Astrocyte (in vitro differentiated cells and primary cell): ENCODE measurements around the gene DRGX. TPM values are rescaled to one million over a fixed set of nuclear protein-coding genes. Genes with fewer than 3 reads are reported as not detected.

Experiments used
- DNase-seq: peaks from one replicate; pipeline ENCODE4 v3.0.0-alpha.2; 2010; ENCODE audit warnings: low read depth
- FAIRE-seq: peaks from 2 replicates; lab custom pipeline; 2011; peaks lifted over from hg19 to GRCh38; lab: Jason Lieb, UNC
- H2AFZ ChIP-seq: 2 replicates; pipeline ENCODE4 v1.6.0; 2012; ENCODE audit warnings: low read depth, low read length, inconsistent platforms
- H3K27ac ChIP-seq: 2 replicates; pipeline ENCODE4 v1.5.1; 2011; ENCODE audit warnings: low read depth, low read length, inconsistent platforms
- H3K27me3 ChIP-seq: 2 replicates; pipeline ENCODE4 v1.6.0; 2011; ENCODE audit warnings: low read length, inconsistent platforms; ENCODE audit not compliant: insufficient read depth
- H3K36me3 ChIP-seq: 2 replicates; pipeline ENCODE4 v1.5.1; 2011; ENCODE audit warnings: low read length, inconsistent platforms; ENCODE audit not compliant: insufficient read depth
- H3K4me1 ChIP-seq: 2 replicates; pipeline ENCODE4 v1.5.1; 2011; ENCODE audit warnings: low read length, inconsistent platforms; ENCODE audit not compliant: insufficient read depth
- H3K4me2 ChIP-seq: 2 replicates; pipeline ENCODE4 v1.6.0; 2012; ENCODE audit warnings: low read length, inconsistent platforms
- H3K4me3 ChIP-seq: 2 replicates; pipeline ENCODE4 v1.5.1; 2011; ENCODE audit warnings: low read depth, mild to moderate bottlenecking, low read length, inconsistent platforms; ENCODE audit not compliant: insufficient read depth
- H3K79me2 ChIP-seq: 2 replicates; pipeline ENCODE4 v1.6.0; 2012; ENCODE audit warnings: mild to moderate bottlenecking, low read length, inconsistent platforms; ENCODE audit not compliant: insufficient read depth
- H3K9ac ChIP-seq: 2 replicates; pipeline ENCODE4 v1.6.0; 2012; ENCODE audit warnings: mild to moderate bottlenecking, low read length, inconsistent platforms
- H3K9me3 ChIP-seq: 2 replicates; pipeline ENCODE4 v1.5.1; 2012; ENCODE audit warnings: low read depth, mild to moderate bottlenecking, low read length, inconsistent platforms; ENCODE audit not compliant: insufficient read depth
- H4K20me1 ChIP-seq: 2 replicates; pipeline ENCODE4 v1.6.0; 2012; ENCODE audit warnings: low read length, inconsistent platforms; ENCODE audit not compliant: insufficient read depth
- H3K27ac Mint-ChIP-seq: one replicate; pipeline ENCODE4 v1.8.0; 2021; ENCODE audit warnings: mild to moderate bottlenecking, mixed read lengths; ENCODE audit not compliant: unreplicated experiment
- H3K27me3 Mint-ChIP-seq: one replicate; pipeline ENCODE4 v1.8.0; 2021; ENCODE audit warnings: low read depth, mixed read lengths; ENCODE audit not compliant: unreplicated experiment
- H3K36me3 Mint-ChIP-seq: one replicate; pipeline ENCODE4 v1.8.0; 2021; ENCODE audit warnings: low read depth, mixed read lengths; ENCODE audit not compliant: unreplicated experiment
- H3K4me1 Mint-ChIP-seq: one replicate; pipeline ENCODE4 v1.8.0; 2021; ENCODE audit warnings: low read depth, mixed read lengths; ENCODE audit not compliant: unreplicated experiment
- H3K4me3 Mint-ChIP-seq: one replicate; pipeline ENCODE4 v1.8.0; 2021; ENCODE audit warnings: mild to moderate bottlenecking, moderate library complexity, mixed read lengths; ENCODE audit not compliant: unreplicated experiment
- H3K9me3 Mint-ChIP-seq: one replicate; pipeline ENCODE4 v1.8.0; 2021; ENCODE audit warnings: mild to moderate bottlenecking, mixed read lengths; ENCODE audit not compliant: unreplicated experiment
- CTCF ChIP-seq: IDR thresholded peaks from 2 replicates; pipeline ENCODE4 v1.5.1; 2011; ENCODE audit warnings: low read depth, mild to moderate bottlenecking, inconsistent platforms, low read length, moderate library complexity; ENCODE audit not compliant: insufficient read depth
- EZH2 ChIP-seq: IDR thresholded peaks from 2 replicates; pipeline ENCODE4 v1.6.1; 2012; ENCODE audit warnings: mild to moderate bottlenecking, low read length, inconsistent platforms; ENCODE audit not compliant: insufficient read depth
- total RNA-seq: library from RNA; stranded (reverse); gene quantifications from 2 replicates; pipeline ENCODE4 v1.2.1, GENCODE V29; 2021

DRGX gene
- total RNA-seq, 1 donor from 2014 or later: not detected

- no peak overlapping the region for H3K4me3 Mint-ChIP-seq
- peak overlapping the region; percentile 60 for H2AFZ ChIP-seq
- H3K9me3 ChIP-seq: no peaks in the 10 kb centered on the region
- H3K27me3 ChIP-seq: no peaks in the 10 kb centered on the region
- no peaks in the 10 kb centered on the region for H3K36me3 ChIP-seq
- TF ChIP-seq CTCF (no peak), EZH2 (no peak)
- H3K36me3 Mint-ChIP-seq: no peaks in the 10 kb centered on the region
- H3K27me3 Mint-ChIP-seq: no peaks in the 10 kb centered on the region
- peak overlapping the region; percentile 29 for H3K4me3 ChIP-seq
- no peaks in the 10 kb centered on the region for H4K20me1 ChIP-seq
- H3K9ac ChIP-seq: no peak overlapping the region
- DNase-seq: no peak
- no peaks in the 10 kb centered on the region for H3K4me1 Mint-ChIP-seq
- H3K79me2 ChIP-seq: no peaks in the 10 kb centered on the region
- H3K27ac ChIP-seq: no peak overlapping the region
- peak overlapping the region; percentile 80 for H3K4me2 ChIP-seq
- H3K4me1 ChIP-seq: peaks cover 4% of the 10 kb centered on the region
- no peak overlapping the region for H3K27ac Mint-ChIP-seq
- no peak for FAIRE-seq
- H3K9me3 Mint-ChIP-seq: peaks cover 5% of the 10 kb centered on the region
These were observed 45.9 kb upstream of the DRGX start for GRCh38 chr10:49441488-49442476.

GRCh38 chr10:49435225-49435624 lies 39.3 kb upstream of the DRGX start:
- H3K27me3 ChIP-seq: no peaks in the 10 kb centered on the region
- no peaks in the 10 kb centered on the region for H3K9me3 ChIP-seq
- no peak overlapping the region for H3K4me2 ChIP-seq
- DNase-seq (no peak), FAIRE-seq (no peak)
- no peaks in the 10 kb centered on the region for H3K79me2 ChIP-seq
- H3K4me1 Mint-ChIP-seq: no peaks in the 10 kb centered on the region
- no peak overlapping the region for H2AFZ ChIP-seq
- H3K9me3 Mint-ChIP-seq: peaks cover 10% of the 10 kb centered on the region
- no peaks in the 10 kb centered on the region for H3K36me3 Mint-ChIP-seq
- no peaks in the 10 kb centered on the region for H3K4me1 ChIP-seq
- H3K27ac Mint-ChIP-seq: no peak overlapping the region
- TF ChIP-seq EZH2: no peak
- TF ChIP-seq CTCF: no peak
- no peak overlapping the region for H3K4me3 ChIP-seq
- H3K27ac ChIP-seq: no peak overlapping the region
- no peaks in the 10 kb centered on the region for H4K20me1 ChIP-seq
- H3K36me3 ChIP-seq: no peaks in the 10 kb centered on the region
- H3K27me3 Mint-ChIP-seq: peaks cover 2% of the 10 kb centered on the region
- no peak overlapping the region for H3K9ac ChIP-seq
- no peak overlapping the region for H3K4me3 Mint-ChIP-seq

- no peaks in the 10 kb centered on the region for H3K4me1 ChIP-seq
- H3K4me1 Mint-ChIP-seq: no peaks in the 10 kb centered on the region
These were observed 37.2 kb upstream of the DRGX start for GRCh38 chr10:49433069-49433468.

More at GRCh38 chr10:49433069-49433468, 37.2 kb upstream of the DRGX start:
- H3K9me3 ChIP-seq: no peaks in the 10 kb centered on the region
- H3K4me3 ChIP-seq: no peak overlapping the region
- H3K27ac Mint-ChIP-seq: no peak overlapping the region
- no peaks in the 10 kb centered on the region for H4K20me1 ChIP-seq
- no peaks in the 10 kb centered on the region for H3K27me3 ChIP-seq
- H3K4me3 Mint-ChIP-seq: no peak overlapping the region
- no peak for TF ChIP-seq CTCF
- no peak for TF ChIP-seq EZH2
- no peak for DNase-seq
- H3K9me3 Mint-ChIP-seq: peaks cover 9% of the 10 kb centered on the region
- H2AFZ ChIP-seq: no peak overlapping the region
- no peaks in the 10 kb centered on the region for H3K36me3 Mint-ChIP-seq
- H3K27me3 Mint-ChIP-seq: peaks cover 2% of the 10 kb centered on the region
- H3K4me2 ChIP-seq: no peak overlapping the region
- H3K79me2 ChIP-seq: no peaks in the 10 kb centered on the region
- no peak overlapping the region for H3K27ac ChIP-seq
- no peaks in the 10 kb centered on the region for H3K36me3 ChIP-seq
- FAIRE-seq: no peak
- H3K9ac ChIP-seq: no peak overlapping the region
